ENCODE measurements around the gene CCT4.

The CCT4 gene

GRCh38 chr2:61926531-61927477 lies 38.3 kb upstream of the CCT4 start (continued):
- TF ChIP-seq MZF1 (tag by site-specific recombination; IDR thresholded peaks at IDR 0.05; ENCODE audit: borderline replicate concordance) (no peak), HOXC10 (CRISPR knock-in tag; IDR thresholded peaks at IDR 0.05) (no peak), GLIS1 (tag by site-specific recombination; IDR thresholded peaks at IDR 0.05) (no peak), ZNF394 (tag by site-specific recombination; IDR thresholded peaks at IDR 0.05; ENCODE audit: borderline replicate concordance) (no peak), ZNF169 (tag by site-specific recombination; IDR thresholded peaks at IDR 0.05) (no peak), ZNF837 (tag by site-specific recombination; IDR thresholded peaks at IDR 0.05) (no peak), ZNF560 (tag by site-specific recombination; IDR thresholded peaks at IDR 0.05; ENCODE audit: borderline replicate concordance) (no peak)

GRCh38 chr2:61924895-61925663 lies 36.6 kb upstream of the CCT4 start:
- POLR2A ChIA-PET = interaction anchor here (0.6 kb wide), 1 partner anchor 43 kb away, joined by 3 read pairs; no protein-coding TSS in a partner anchor
- CTCF ChIA-PET = no interaction called here
- TF ChIP-seq PRDM2 (tag by site-specific recombination; IDR thresholded peaks at IDR 0.05; ENCODE audit: borderline replicate concordance) = no peak
- TF ChIP-seq PRDM10 (tag by site-specific recombination; IDR thresholded peaks at IDR 0.05) = peak; percentile 95
- no peak for TF ChIP-seq ZSCAN30 (tag by site-specific recombination; IDR thresholded peaks at IDR 0.05)
- TF ChIP-seq ZSCAN23 (tag by site-specific recombination; IDR thresholded peaks at IDR 0.05) = no peak
- no peak for TF ChIP-seq MYNN (tag by site-specific recombination; IDR thresholded peaks at IDR 0.05; ENCODE audit: borderline replicate concordance)
- TF ChIP-seq ZNF785 (tag by site-specific recombination; IDR thresholded peaks at IDR 0.05) = no peak
- TF ChIP-seq TRIM28 (IDR thresholded peaks at IDR 0.05; ENCODE audit: borderline replicate concordance, low read length) = no peak
- no peak for TF ChIP-seq OSR2 (tag by site-specific recombination; IDR thresholded peaks at IDR 0.05)
- TF ChIP-seq ZNF157 (tag by site-specific recombination; IDR thresholded peaks at IDR 0.05) = no peak
- TF ChIP-seq GLI4 (tag by site-specific recombination; IDR thresholded peaks at IDR 0.05) = no peak
- TF ChIP-seq GLIS1 (tag by site-specific recombination; IDR thresholded peaks at IDR 0.05) = peak; percentile 51; the same call in 1 of the 2 replicates
- TF ChIP-seq PRDM1 (tag by site-specific recombination; IDR thresholded peaks at IDR 0.05) = peak; percentile 58
- TF ChIP-seq ZNF140 (tag by site-specific recombination; IDR thresholded peaks at IDR 0.05) = no peak
- TF ChIP-seq ZNF529 (tag by site-specific recombination; IDR thresholded peaks at IDR 0.05; ENCODE audit: insufficient replicate concordance) = no peak
- TF ChIP-seq ZIC2 (tag by site-specific recombination; IDR thresholded peaks at IDR 0.05) = no peak
- no peak for TF ChIP-seq ZNF423 (tag by site-specific recombination; IDR thresholded peaks at IDR 0.05)
- no peak for TF ChIP-seq KLF10 (tag by site-specific recombination; IDR thresholded peaks at IDR 0.05)

More at GRCh38 chr2:61924895-61925663, 36.6 kb upstream of the CCT4 start:
- no peak overlapping the region for H3K4me3 ChIP-seq (ENCODE audit: low read depth, low read length)
- no peaks in the 10 kb centered on the region; a peak in 1 of 3 replicates for H3K36me3 ChIP-seq (ENCODE audit: control insufficient read depth in 2 of 2, insufficient read depth in 1 of 2, low read length in 2 of 2)
- no peaks in the 10 kb centered on the region for H3K4me1 ChIP-seq (ENCODE audit: control insufficient read depth, insufficient read depth, low read length)
- H3K27ac ChIP-seq (ENCODE audit: extremely low read depth, low read depth, low read length) = no peak overlapping the region
- no peaks in the 10 kb centered on the region for H3K9me3 ChIP-seq (ENCODE audit: control insufficient read depth, insufficient read depth, low read depth, low read length)

All from HEK293 (cell line).